GM12878 (cell line): ENCODE data around the gene B4GALNT4. TPM values are rescaled to one million over a fixed set of nuclear protein-coding genes. Genes with fewer than 3 reads are reported as not detected.
A peak's percentile ranks its signal among the peaks of the same experiment; 100 is the strongest.
"Not testable (repeated sequence)": the region's sequence is repeated elsewhere in the genome, so short reads cannot be mapped to it uniquely, and the experiment has no call there.

Experiments used
- ATAC-seq: fragments of 200-7000 bp; cut with Tn5 transposase; 3 replicates; pipeline ENCODE4 v1.9.1; 2020; ENCODE audit warnings: mild to moderate bottlenecking, moderate library complexity
- BruUV-seq: library from RNA; stranded (reverse); fragments of 400-500 nt; replicated peaks from 2 replicates; lab custom pipeline; 2021; lab: Mats Ljungman, UMichigan
- CTCF ChIA-PET: fragments of 300-600 bp; sonication (Branson Sonifier 250); formaldehyde crosslinking; extraction: SDS; loops from one replicate; lab custom pipeline; 2021; ENCODE audit warnings: inconsistent platforms; lab: Yijun Ruan, JAX
- POLR2A ChIA-PET: fragments of 350-600 bp; formaldehyde crosslinking; extraction: SDS; loops from one replicate; lab custom pipeline; 2021; ENCODE audit warnings: inconsistent platforms; lab: Charles Lee
- RAD21 ChIA-PET: fragments of 300-600 bp; sonication (Branson Sonifier 250); formaldehyde crosslinking; loops from one replicate; lab custom pipeline; 2023; ENCODE audit warnings: antibody characterized with exemption; ENCODE audit not compliant: unreplicated experiment; lab: Charles Lee
- SMC1A ChIA-PET: fragments of 300-600 bp; sonication (Branson Sonifier 250); formaldehyde crosslinking; loops from one replicate; lab custom pipeline; 2023; ENCODE audit not compliant: unreplicated experiment, uncharacterized antibody; lab: Charles Lee
- DNase-seq: peaks from one replicate; pipeline ENCODE4 v3.0.0-alpha.2; 2011; ENCODE audit warnings: low read depth, low spot score
- FAIRE-seq: peaks from 3 replicates; lab custom pipeline; 2011; peaks lifted over from hg19 to GRCh38; lab: Jason Lieb, UNC
- H2AFZ ChIP-seq: 2 replicates; pipeline ENCODE4 v1.6.0; 2011; ENCODE audit warnings: low read depth, low read length, control low read depth; ENCODE audit not compliant: control insufficient read depth
- H3K27ac ChIP-seq: 2 replicates; pipeline ENCODE4 v1.5.1; 2011; ENCODE audit warnings: control low read depth; ENCODE audit not compliant: control insufficient read depth, insufficient read depth
- H3K27me3 ChIP-seq, 2 experiments: replicated peaks in 1 of 2; 2 replicates each; pipeline versions ENCODE4 v1.6.0 to v1.6.1; 2011; ENCODE audit warnings: low read length in 1 of 2; ENCODE audit not compliant: control insufficient read depth in 2 of 2, insufficient read depth in 2 of 2
- H3K36me3 ChIP-seq, 2 experiments: 2 replicates each; pipeline ENCODE4 v1.5.1; 2011; ENCODE audit warnings: low read length in 1 of 2; ENCODE audit not compliant: control insufficient read depth in 2 of 2, insufficient read depth in 2 of 2
- H3K4me1 ChIP-seq: 2 replicates; pipeline ENCODE4 v1.6.1; 2011; ENCODE audit warnings: mild to moderate bottlenecking, low read length, moderate library complexity, mixed read lengths; ENCODE audit not compliant: control insufficient read depth, insufficient read depth
- H3K4me2 ChIP-seq: 2 replicates; pipeline ENCODE4 v1.6.0; 2011; ENCODE audit warnings: control low read depth; ENCODE audit not compliant: control insufficient read depth, insufficient read depth
- H3K4me3 ChIP-seq: fragments of 200-600 bp; sonication (generic); 2 replicates; pipeline ENCODE4 v1.5.1; 2016
- H3K79me2 ChIP-seq: 2 replicates; pipeline ENCODE4 v1.6.0; 2011; ENCODE audit warnings: low read length; ENCODE audit not compliant: control insufficient read depth, insufficient read depth
- H3K9ac ChIP-seq: 2 replicates; pipeline ENCODE4 v1.8.0; 2011; ENCODE audit warnings: low read length, control low read depth, mixed read lengths; ENCODE audit not compliant: control insufficient read depth, insufficient read depth
- H3K9me3 ChIP-seq: replicated peaks from 3 replicates; pipeline ENCODE4 v1.5.1; 2011; ENCODE audit warnings: mild to moderate bottlenecking, low read length; ENCODE audit not compliant: control insufficient read depth, insufficient read depth
- H4K20me1 ChIP-seq: 2 replicates; pipeline ENCODE4 v1.6.0; 2011; ENCODE audit not compliant: control insufficient read depth, insufficient read depth
- ZNF217 ChIP-seq: fragments of 450-650 bp; IDR thresholded peaks from 2 replicates; pipeline ENCODE4 v1.6.1; 2017; ENCODE audit warnings: antibody characterized with exemption, mild to moderate bottlenecking
- WGBS: methylation state at CpG from one replicate; pipeline ENCODE4 v1.1.6; 2016; ENCODE audit warnings: low lambda C conversion rate; ENCODE audit not compliant: insufficient replicate concordance, insufficient coverage; ENCODE audit errors: missing lambda C conversion rate; 5-methylcytosine and 5-hydroxymethylcytosine counted together
- in situ Hi-C: fragments of 300-500 bp; cut with MboI; formaldehyde crosslinking; loops from 9 replicates; pipeline ENCODE4 v1.14.3; 2018; ENCODE audit warnings: mixed read lengths
- intact Hi-C: fragments of 100-400 bp; cut with micrococcal nuclease; formaldehyde crosslinking; loops from one replicate; pipeline ENCODE4 v1.14.2; 2022; ENCODE audit not compliant: unreplicated experiment
- polyA plus RNA-seq, 11 experiments: library from polyadenylated mRNA; depleted of rRNA in 4 of 11; unstranded in 6 of 11; stranded (reverse) in 5 of 11; fragments of >200 nt; fragmentation: Nextera tagmentation in 4 of 11; fragmentation: Illumina TruSeq in 1 of 11; extraction: Ambion mirVana in 4 of 11; extraction: Trizol in 1 of 11; gene quantifications; 1 replicate in 1 of 11; 2 replicates in 10 of 11; pipeline versions ENCODE4 v1.2.1 to v1.2.3, GENCODE V29; 2011 to 2016; ENCODE audit warnings: inconsistent platforms in 2 of 11, missing spikeins in 2 of 11, low read depth in 1 of 11
- total RNA-seq, 4 experiments: library from RNA; depleted of rRNA in 3 of 4; stranded (reverse); fragments of >200 nt in 3 of 4; fragmentation: Illumina TruSeq in 1 of 4; extraction: Trizol in 1 of 4; gene quantifications; 2 replicates each; pipeline versions ENCODE4 v1.2.1 to v1.2.3, GENCODE V29; 2013 to 2021
- TF ChIP-seq, protein P1 (sequence below): fragments of 450-650 bp; IDR thresholded peaks from 2 replicates; pipeline ENCODE4 v1.6.1; 2014; ENCODE audit warnings: mild to moderate bottlenecking
- TF ChIP-seq, protein P2 (sequence below): IDR thresholded peaks from 2 replicates; pipeline ENCODE4 v1.6.1; 2011; ENCODE audit warnings: borderline replicate concordance, low read depth, mild to moderate bottlenecking, moderate library complexity, low read length; ENCODE audit not compliant: insufficient read depth, poor library complexity, severe bottlenecking
- TF ChIP-seq, protein P3 (sequence below): fragments of 450-650 bp; IDR thresholded peaks from 2 replicates; pipeline ENCODE4 v1.6.1; 2016; ENCODE audit warnings: mild to moderate bottlenecking

The B4GALNT4 gene
- total and polyA plus RNA-seq, 10 of the 15 experiments (the other 5 are each of a cell fraction or from before 2014, with no cell fraction given): 0.04 to 0.82 (median 0.40) TPM; not detected in 6

DNA sequence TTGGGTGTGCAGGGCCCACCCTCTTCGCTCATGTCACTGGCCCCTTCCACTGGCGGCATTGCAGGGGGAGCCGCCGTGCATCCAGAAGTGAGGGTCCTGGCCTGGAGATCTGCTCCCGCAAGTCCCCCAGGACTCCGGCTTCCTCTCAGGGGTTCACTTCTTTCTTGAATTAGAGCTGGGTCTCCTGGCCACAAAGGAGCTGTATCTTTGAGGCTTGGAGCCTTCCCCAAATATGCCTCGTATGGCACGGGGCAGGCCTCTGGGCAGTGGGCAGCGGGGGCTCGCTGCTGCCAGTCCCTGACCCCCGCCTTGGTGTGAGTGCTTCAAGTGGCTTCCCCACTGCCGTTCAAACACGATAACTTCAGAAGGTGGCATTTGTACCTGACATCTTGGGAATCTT, 41.3 kb upstream of the B4GALNT4 start (continued):
- TF ChIP-seq, protein P1, sequence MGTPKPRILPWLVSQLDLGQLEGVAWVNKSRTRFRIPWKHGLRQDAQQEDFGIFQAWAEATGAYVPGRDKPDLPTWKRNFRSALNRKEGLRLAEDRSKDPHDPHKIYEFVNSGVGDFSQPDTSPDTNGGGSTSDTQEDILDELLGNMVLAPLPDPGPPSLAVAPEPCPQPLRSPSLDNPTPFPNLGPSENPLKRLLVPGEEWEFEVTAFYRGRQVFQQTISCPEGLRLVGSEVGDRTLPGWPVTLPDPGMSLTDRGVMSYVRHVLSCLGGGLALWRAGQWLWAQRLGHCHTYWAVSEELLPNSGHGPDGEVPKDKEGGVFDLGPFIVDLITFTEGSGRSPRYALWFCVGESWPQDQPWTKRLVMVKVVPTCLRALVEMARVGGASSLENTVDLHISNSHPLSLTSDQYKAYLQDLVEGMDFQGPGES: no peak
- TF ChIP-seq ZNF217: no peak
- TF ChIP-seq, protein P2, sequence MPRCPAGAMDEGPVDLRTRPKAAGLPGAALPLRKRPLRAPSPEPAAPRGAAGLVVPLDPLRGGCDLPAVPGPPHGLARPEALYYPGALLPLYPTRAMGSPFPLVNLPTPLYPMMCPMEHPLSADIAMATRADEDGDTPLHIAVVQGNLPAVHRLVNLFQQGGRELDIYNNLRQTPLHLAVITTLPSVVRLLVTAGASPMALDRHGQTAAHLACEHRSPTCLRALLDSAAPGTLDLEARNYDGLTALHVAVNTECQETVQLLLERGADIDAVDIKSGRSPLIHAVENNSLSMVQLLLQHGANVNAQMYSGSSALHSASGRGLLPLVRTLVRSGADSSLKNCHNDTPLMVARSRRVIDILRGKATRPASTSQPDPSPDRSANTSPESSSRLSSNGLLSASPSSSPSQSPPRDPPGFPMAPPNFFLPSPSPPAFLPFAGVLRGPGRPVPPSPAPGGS: no peak

DNA sequence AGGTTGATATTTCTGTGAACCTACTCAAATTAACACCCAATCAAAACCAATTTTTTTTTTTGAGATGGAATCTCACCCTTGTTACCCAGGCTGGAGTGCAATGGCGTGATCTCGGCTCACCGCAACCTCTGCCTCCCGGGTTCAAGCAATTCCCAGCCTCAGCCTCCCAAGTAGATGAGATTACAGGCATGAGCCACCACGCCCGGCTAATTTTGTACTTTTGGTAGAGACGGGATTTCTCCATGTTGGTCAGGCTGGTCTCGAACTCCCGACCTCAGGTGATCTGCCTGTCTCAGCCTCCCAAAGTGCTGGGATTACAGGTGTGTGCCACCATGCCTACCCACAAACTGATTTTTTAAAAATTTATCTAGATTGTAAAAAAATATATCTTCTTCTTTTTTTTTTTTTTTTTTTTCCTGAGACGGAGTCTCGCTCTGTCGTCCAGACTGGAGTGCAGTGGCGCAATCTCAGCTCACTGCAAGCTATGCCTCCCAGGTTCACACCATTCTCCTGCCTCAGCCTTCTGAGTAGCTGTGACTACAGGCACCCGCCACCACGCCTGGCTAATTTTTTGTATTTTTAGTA, 40.7 kb upstream of the B4GALNT4 start:
- ATAC-seq, intact Hi-C loops, H3K79me2 ChIP-seq, BruUV-seq, H3K9me3 ChIP-seq, H3K27me3 ChIP-seq, FAIRE-seq, H3K36me3 ChIP-seq, H2AFZ ChIP-seq, H3K9ac ChIP-seq, H3K4me3 ChIP-seq, in situ Hi-C loops, H4K20me1 ChIP-seq, DNase-seq: not testable (repeated sequence)
- TF ChIP-seq, protein P3, sequence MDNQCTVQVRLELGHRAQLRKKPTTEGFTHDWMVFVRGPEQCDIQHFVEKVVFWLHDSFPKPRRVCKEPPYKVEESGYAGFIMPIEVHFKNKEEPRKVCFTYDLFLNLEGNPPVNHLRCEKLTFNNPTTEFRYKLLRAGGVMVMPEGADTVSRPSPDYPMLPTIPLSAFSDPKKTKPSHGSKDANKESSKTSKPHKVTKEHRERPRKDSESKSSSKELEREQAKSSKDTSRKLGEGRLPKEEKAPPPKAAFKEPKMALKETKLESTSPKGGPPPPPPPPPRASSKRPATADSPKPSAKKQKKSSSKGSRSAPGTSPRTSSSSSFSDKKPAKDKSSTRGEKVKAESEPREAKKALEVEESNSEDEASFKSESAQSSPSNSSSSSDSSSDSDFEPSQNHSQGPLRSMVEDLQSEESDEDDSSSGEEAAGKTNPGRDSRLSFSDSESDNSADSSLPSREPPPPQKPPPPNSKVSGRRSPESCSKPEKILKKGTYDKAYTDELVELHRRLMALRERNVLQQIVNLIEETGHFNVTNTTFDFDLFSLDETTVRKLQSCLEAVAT: peak; percentile 49; the same call in 1 of the 2 replicates
- RAD21 ChIA-PET: interaction anchor here (0.8 to 5.2 kb wide), 12 partner anchors 12 to 121 kb away, joined by 3 to 68 read pairs (median 8); partner anchors contain the start of genes BET1L, IFITM2 and RIC8A
- Histone ChIP-seq H3K27ac (peak overlapping the region; percentile 51; the same call in 1 of the 2 replicates), H3K4me1 (peaks cover 51% of the 10 kb centered on the region), H3K4me2 (0 out of 2 replicates have a peak overlapping the region, but pooled peaks have one; percentile 10)
- POLR2A ChIA-PET: interaction anchor here (0.6 to 6.0 kb wide), 13 partner anchors 11 to 176 kb away, joined by 3 to 86 read pairs (median 14); partner anchors contain the start of gene IFITM1
- SMC1A ChIA-PET: interaction anchor here (0.7 to 4.5 kb wide), 12 partner anchors 12 to 78 kb away, joined by 3 to 44 read pairs (median 14); no protein-coding TSS in a partner anchor
- CTCF ChIA-PET: interaction anchor here (0.9 to 5.4 kb wide), 10 partner anchors 12 to 39 kb away, joined by 3 to 43 read pairs (median 12); partner anchors contain the start of genes IFITM2 and PGGHG
- WGBS: 91% methylated on average over 12 of the region's 15 CpGs
